ENCODE results near the gene MRGPRX1. TPM values are rescaled to one million over a fixed set of nuclear protein-coding genes. Genes with fewer than 3 reads are reported as not detected.
"Not testable (repeated sequence)": the region's sequence is repeated elsewhere in the genome, so short reads cannot be mapped to it uniquely, and the experiment has no call there.

MRGPRX1 gene
- total and polyA plus RNA-seq, 5 donors from 2014 or later, result not detected

DNA sequence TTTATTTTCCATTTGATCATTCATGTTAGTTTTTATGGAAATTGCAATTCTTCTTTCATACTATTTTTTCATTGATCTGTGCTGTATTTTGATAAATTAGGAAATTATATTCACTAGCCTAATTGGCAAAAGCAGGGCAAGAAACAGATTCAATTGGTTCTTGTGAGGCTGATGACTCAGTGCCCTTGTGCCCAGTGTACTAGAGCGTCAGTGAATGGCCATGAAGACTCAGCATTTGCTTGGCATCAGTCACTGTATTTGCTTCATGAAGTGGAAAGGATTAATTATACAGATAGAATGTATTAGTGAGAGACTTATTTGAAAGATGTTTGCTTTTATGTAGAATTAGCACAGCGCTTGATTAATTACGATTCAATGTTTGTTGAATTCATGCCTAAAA, 31.8 kb downstream of the MRGPRX1 start:
- Histone ChIP-seq H3K4me1 (ENCODE audit: control insufficient read depth, insufficient read depth, low read length, poor library complexity, severe bottlenecking) (no peaks in the 10 kb centered on the region), H3K36me3 (ENCODE audit: control insufficient read depth, insufficient read depth, low read length) (no peaks in the 10 kb centered on the region), H3K4me3 (ENCODE audit: low read depth, low read length) (no peak overlapping the region), H3K27ac (ENCODE audit: insufficient read depth, low read length, poor library complexity, severe bottlenecking) (no peak overlapping the region), H3K27me3 (ENCODE audit: control insufficient read depth, insufficient read depth, low read length) (no peaks in the 10 kb centered on the region), H3K9me3 (ENCODE audit: control insufficient read depth in 2 of 2, low read length in 2 of 2) (no peaks in the 10 kb centered on the region)
- ATAC-seq (ENCODE audit: low read depth in 2 of 2) (no peak), DNase-seq (no peak)
- Mint-ChIP-seq H3K9me3 (peaks cover 0 to 4% (median 0%) of the 10 kb centered on the region in 7 donors), H3K27ac (no peak overlapping the region), H3K36me3 (no peaks in the 10 kb centered on the region), H3K27me3 (no peaks in the 10 kb centered on the region), H3K4me3 (no peak overlapping the region), H3K4me1 (no peaks in the 10 kb centered on the region)

DNA sequence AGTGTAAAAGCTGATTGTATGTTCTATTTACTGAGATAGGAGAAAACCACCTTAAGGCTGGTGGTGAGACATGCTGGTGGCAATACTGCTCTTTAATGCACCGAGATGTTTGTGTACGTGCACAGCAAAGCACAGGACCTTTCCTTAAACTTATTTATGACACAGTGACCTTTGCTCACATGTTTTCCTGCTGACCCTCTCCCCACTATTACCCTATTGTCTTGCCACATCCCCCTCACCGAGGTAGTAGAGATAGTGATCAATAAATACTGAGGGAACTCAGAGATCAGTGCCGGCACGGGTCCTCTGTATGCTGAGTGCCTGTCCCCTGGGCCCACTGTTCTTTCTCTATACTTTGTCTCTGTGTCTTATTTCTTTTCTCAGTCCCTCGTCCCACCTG, 38.6 kb downstream of the MRGPRX1 start:
- not testable (repeated sequence) for H3K9me3 Mint-ChIP-seq

DNA sequence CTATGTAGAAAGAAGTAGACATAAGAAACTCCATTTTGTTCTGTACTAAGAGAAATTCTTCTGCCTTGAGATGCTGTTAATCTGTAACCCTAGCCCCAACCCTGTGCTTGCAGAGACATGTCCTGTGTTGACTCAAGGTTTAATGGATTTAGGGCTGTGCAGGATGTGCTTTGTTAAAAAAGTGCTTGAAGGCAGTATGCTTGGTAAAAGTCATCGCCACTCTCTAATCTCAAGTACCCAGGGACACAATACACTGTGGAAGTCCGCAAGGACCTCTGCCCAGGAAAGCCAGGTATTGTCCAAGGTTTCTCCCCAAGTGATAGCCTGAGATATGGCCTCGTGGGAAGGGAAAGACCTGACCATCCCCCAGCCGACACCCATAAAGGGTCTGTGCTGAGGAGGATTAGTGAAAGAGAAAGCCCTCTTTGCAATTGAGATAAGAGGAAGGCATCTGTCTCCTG, 39.0 kb downstream of the MRGPRX1 start:
- H3K9me3 ChIP-seq (ENCODE audit: control insufficient read depth in 2 of 2, low read length in 2 of 2); H3K27me3 ChIP-seq (ENCODE audit: control insufficient read depth, insufficient read depth, low read length); DNase-seq; H3K9me3 Mint-ChIP-seq; H3K27ac ChIP-seq (ENCODE audit: insufficient read depth, low read length, poor library complexity, severe bottlenecking); H3K4me1 Mint-ChIP-seq; H3K36me3 Mint-ChIP-seq; H3K27ac Mint-ChIP-seq; H3K36me3 ChIP-seq (ENCODE audit: control insufficient read depth, insufficient read depth, low read length); H3K4me1 ChIP-seq (ENCODE audit: control insufficient read depth, insufficient read depth, low read length, poor library complexity, severe bottlenecking); ATAC-seq (ENCODE audit: low read depth in 2 of 2); H3K4me3 ChIP-seq (ENCODE audit: low read depth, low read length); H3K4me3 Mint-ChIP-seq: not testable (repeated sequence)
- peaks cover 11% of the 10 kb centered on the region for H3K27me3 Mint-ChIP-seq

More for the DNA sequence above, 38.6 kb downstream of the MRGPRX1 start:
- not testable (repeated sequence) for H3K36me3 Mint-ChIP-seq; H3K9me3 ChIP-seq (ENCODE audit: control insufficient read depth in 2 of 2, low read length in 2 of 2); H3K36me3 ChIP-seq (ENCODE audit: control insufficient read depth, insufficient read depth, low read length); H3K4me1 Mint-ChIP-seq; H3K27ac Mint-ChIP-seq; ATAC-seq (ENCODE audit: low read depth in 2 of 2); H3K4me1 ChIP-seq (ENCODE audit: control insufficient read depth, insufficient read depth, low read length, poor library complexity, severe bottlenecking); H3K27ac ChIP-seq (ENCODE audit: insufficient read depth, low read length, poor library complexity, severe bottlenecking); H3K4me3 Mint-ChIP-seq; H3K27me3 ChIP-seq (ENCODE audit: control insufficient read depth, insufficient read depth, low read length); H3K4me3 ChIP-seq (ENCODE audit: low read depth, low read length); DNase-seq
- peaks cover 11% of the 10 kb centered on the region for H3K27me3 Mint-ChIP-seq

DNA sequence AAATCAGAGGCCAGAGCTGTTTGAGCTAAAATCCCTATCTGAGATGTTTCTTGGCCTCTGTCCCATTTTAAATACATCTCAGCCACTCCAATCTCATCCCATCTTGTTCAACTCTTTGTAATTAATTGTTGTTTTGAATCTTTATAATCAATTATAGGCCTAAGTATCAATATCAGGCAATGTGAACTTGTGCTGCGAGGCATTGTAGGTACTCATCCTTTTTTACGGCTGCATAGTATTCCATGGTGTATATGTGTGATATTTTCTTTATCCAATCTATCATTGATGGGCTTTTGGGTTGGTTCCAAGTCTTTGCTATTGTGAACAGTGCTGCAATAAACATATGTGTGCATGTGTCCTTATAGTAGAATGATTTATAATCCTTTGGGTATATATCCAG, 47.5 kb downstream of the MRGPRX1 start:
- not testable (repeated sequence) for H3K9me3 Mint-ChIP-seq; H3K4me1 Mint-ChIP-seq; H3K4me3 Mint-ChIP-seq; H3K36me3 ChIP-seq (ENCODE audit: control insufficient read depth, insufficient read depth, low read length); H3K9me3 ChIP-seq (ENCODE audit: control insufficient read depth in 2 of 2, low read length in 2 of 2); ATAC-seq (ENCODE audit: low read depth in 2 of 2); H3K36me3 Mint-ChIP-seq; H3K4me1 ChIP-seq (ENCODE audit: control insufficient read depth, insufficient read depth, low read length, poor library complexity, severe bottlenecking); H3K27ac Mint-ChIP-seq; H3K27ac ChIP-seq (ENCODE audit: insufficient read depth, low read length, poor library complexity, severe bottlenecking); H3K27me3 ChIP-seq (ENCODE audit: control insufficient read depth, insufficient read depth, low read length); H3K4me3 ChIP-seq (ENCODE audit: low read depth, low read length); DNase-seq
- H3K27me3 Mint-ChIP-seq, result peaks cover 13% of the 10 kb centered on the region

DNA sequence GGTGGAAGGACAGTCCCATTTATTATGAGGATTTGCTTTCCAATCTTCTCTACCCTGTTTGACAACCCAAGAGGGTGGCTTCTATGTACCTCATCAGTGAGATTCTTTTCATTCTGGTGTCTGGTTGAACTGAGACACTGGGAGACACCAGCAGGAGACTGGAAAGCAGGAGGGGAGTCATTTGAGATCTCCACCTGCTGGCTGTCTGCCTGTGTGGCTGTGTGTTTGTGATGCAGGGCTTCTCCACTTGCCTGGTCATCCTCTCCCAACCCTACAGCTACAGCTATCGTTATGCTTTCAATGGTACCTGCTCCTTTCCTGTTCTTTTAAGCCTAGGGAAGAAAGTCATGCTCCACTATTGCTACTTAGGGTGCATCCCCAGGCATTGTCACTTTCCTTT, 48.6 kb downstream of the MRGPRX1 start:
- no peaks in the 10 kb centered on the region for H3K36me3 Mint-ChIP-seq
- DNase-seq, result no peak

More for the DNA sequence above, 48.6 kb downstream of the MRGPRX1 start:
- Histone ChIP-seq H3K27me3 (ENCODE audit: control insufficient read depth, insufficient read depth, low read length) (no peaks in the 10 kb centered on the region), H3K4me1 (ENCODE audit: control insufficient read depth, insufficient read depth, low read length, poor library complexity, severe bottlenecking) (no peaks in the 10 kb centered on the region), H3K4me3 (ENCODE audit: low read depth, low read length) (no peak overlapping the region), H3K9me3 (ENCODE audit: control insufficient read depth in 2 of 2, low read length in 2 of 2) (no peaks in the 10 kb centered on the region), H3K27ac (ENCODE audit: insufficient read depth, low read length, poor library complexity, severe bottlenecking) (no peak overlapping the region), H3K36me3 (ENCODE audit: control insufficient read depth, insufficient read depth, low read length) (no peaks in the 10 kb centered on the region)
- Mint-ChIP-seq H3K4me1 (no peaks in the 10 kb centered on the region), H3K27me3 (peaks cover 13% of the 10 kb centered on the region), H3K9me3 (peaks cover 0 to 6% (median 3%) of the 10 kb centered on the region in 7 donors), H3K27ac (no peak overlapping the region), H3K4me3 (no peak overlapping the region)
- no peak for ATAC-seq (ENCODE audit: low read depth in 2 of 2)

Other genes starting within 250 kb of the MRGPRX1 start
- 4.8 TPM for gene TMEM86A, start 240.6 kb downstream of the MRGPRX1 start, total RNA-seq
- 1 to 10 TPM in 3 of 4 donors, under 1 TPM in 1; 1.00 to 2.2 (median 1.2) TPM for gene TMEM86A, start 240.6 kb downstream of the MRGPRX1 start, polyA plus RNA-seq
- gene IGSF22, start 213.2 kb downstream of the MRGPRX1 start, total RNA-seq, result 2.1 TPM
- 1 to 10 TPM; 2.4 to 6.2 (median 3.4) TPM for gene IGSF22, start 213.2 kb downstream of the MRGPRX1 start, polyA plus RNA-seq
- gene PTPN5, start 147.6 kb downstream of the MRGPRX1 start, total RNA-seq, result not detected
- not detected for gene PTPN5, start 147.6 kb downstream of the MRGPRX1 start, polyA plus RNA-seq
- not detected for gene MRGPRX2, start 121.3 kb upstream of the MRGPRX1 start, total RNA-seq
- gene MRGPRX2, start 121.3 kb upstream of the MRGPRX1 start, polyA plus RNA-seq, result not detected
- gene ZDHHC13, start 177.8 kb upstream of the MRGPRX1 start, total RNA-seq, result 16.2 TPM
- gene ZDHHC13, start 177.8 kb upstream of the MRGPRX1 start, polyA plus RNA-seq, result 10 to 100 TPM in 3 of 4 donors, 1 to 10 TPM in 1; 9.6 to 21.0 (median 15.9) TPM

Data from CD4-positive, CD25-positive, alpha-beta regulatory T cell (primary cell).